ENCODE data around the gene PTPRN2. TPM values are rescaled to one million over a fixed set of nuclear protein-coding genes. Genes with fewer than 3 reads are reported as not detected.

Gene PTPRN2
- total and polyA plus RNA-seq, 9 of the 15 experiments (the other 6 are each of a cell fraction or from before 2014, with no cell fraction given) = not detected

DNA sequence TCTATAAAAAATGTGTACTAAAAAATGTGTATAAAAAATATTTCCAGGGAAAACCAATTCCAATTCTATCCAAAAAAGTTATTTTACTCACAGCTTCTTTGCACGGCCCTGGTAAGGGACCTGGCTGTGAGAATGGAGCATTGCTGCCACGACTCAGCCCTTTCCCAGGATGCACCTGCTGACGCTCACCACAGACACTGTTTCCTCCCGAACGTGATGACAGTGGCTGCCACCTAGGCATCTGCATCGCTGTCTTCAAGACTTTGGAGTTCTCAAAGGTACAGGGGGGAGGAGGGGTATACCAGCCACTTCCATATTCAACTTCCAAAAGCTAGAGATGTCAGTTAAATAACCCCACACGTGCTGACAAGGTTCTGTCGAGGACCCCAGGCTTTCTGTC lies 23.9 kb upstream of the PTPRN2 start:
- DNase-seq (ENCODE audit: extremely low read depth in 1 of 4, low spot score in 3 of 4) (no peak), FAIRE-seq (no peak)
- POLR2A ChIA-PET = no interaction called here

More for the DNA sequence above, 23.9 kb upstream of the PTPRN2 start:
- Histone ChIP-seq H3K27ac (ENCODE audit: extremely low read depth, low read depth, low read length) (no peak overlapping the region), H3K4me1 (replicated peaks in 1 of 2; ENCODE audit: control insufficient read depth in 2 of 2, insufficient read depth in 2 of 2, low read length in 2 of 2) (no peaks in the 10 kb centered on the region), H3K4me3 (no peak overlapping the region), H2AFZ (ENCODE audit: low read depth, low read length) (no peak overlapping the region), H3K4me2 (ENCODE audit: insufficient read depth, low read length) (no peak overlapping the region), H3K9me1 (ENCODE audit: control insufficient read depth, insufficient read depth, low read length) (no peaks in the 10 kb centered on the region), H3K79me2 (ENCODE audit: control insufficient read depth, insufficient read depth, low read length) (no peaks in the 10 kb centered on the region), H4K20me1 (replicated peaks; ENCODE audit: control insufficient read depth, insufficient read depth, low read length) (no peaks in the 10 kb centered on the region), H3K9ac (ENCODE audit: insufficient read depth in 1 of 2, low read depth in 2 of 2, low read length in 2 of 2) (no peak overlapping the region), H3K27me3 (ENCODE audit: control insufficient read depth in 2 of 2, insufficient read depth in 2 of 2, low read length in 2 of 2) (no peaks in the 10 kb centered on the region), H3K36me3 (ENCODE audit: control insufficient read depth, insufficient read depth, low read length) (peaks cover 72% of the 10 kb centered on the region; the same call in 2 of the 3 replicates), H3K9me3 (replicated peaks; ENCODE audit: control insufficient read depth, insufficient read depth, low read depth, low read length) (no peaks in the 10 kb centered on the region)
- CTCF ChIA-PET (ENCODE audit: low intra/inter-chr PET ratio) = no interaction called here
- TF ChIP-seq EZH2 (IDR thresholded peaks at IDR 0.05; ENCODE audit: borderline replicate concordance, low read depth, low read length) = no peak
- no peak for TF ChIP-seq ZNF79 (CRISPR knock-in tag; IDR thresholded peaks at IDR 0.05; ENCODE audit: low read depth)
- no peak for TF ChIP-seq HDAC6 (IDR thresholded peaks at IDR 0.05; ENCODE audit: low read depth, low read length)
- TF ChIP-seq ZNF431 (CRISPR knock-in tag; IDR thresholded peaks at IDR 0.05) = no peak
- no peak for TF ChIP-seq ZNF184 (CRISPR knock-in tag; IDR thresholded peaks at IDR 0.05)
- TF ChIP-seq SOX6 (IDR thresholded peaks at IDR 0.05) = no peak
- no peak for TF ChIP-seq SMAD2 (IDR thresholded peaks at IDR 0.05; ENCODE audit: low read depth, low read length)
- TF ChIP-seq CAMTA2 (CRISPR knock-in tag; conservative IDR thresholded peaks at IDR 0.05) = no peak
- TF ChIP-seq, protein P1, sequence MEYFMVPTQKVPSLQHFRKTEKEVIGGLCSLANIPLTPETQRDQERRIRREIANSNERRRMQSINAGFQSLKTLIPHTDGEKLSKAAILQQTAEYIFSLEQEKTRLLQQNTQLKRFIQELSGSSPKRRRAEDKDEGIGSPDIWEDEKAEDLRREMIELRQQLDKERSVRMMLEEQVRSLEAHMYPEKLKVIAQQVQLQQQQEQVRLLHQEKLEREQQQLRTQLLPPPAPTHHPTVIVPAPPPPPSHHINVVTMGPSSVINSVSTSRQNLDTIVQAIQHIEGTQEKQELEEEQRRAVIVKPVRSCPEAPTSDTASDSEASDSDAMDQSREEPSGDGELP (CRISPR knock-in tag; IDR thresholded peaks at IDR 0.05; ENCODE audit: borderline replicate concordance) = no peak
- no peak for TF ChIP-seq ZNF282 (CRISPR knock-in tag; IDR thresholded peaks at IDR 0.05)
- TF ChIP-seq HCFC1 (IDR thresholded peaks at IDR 0.05; ENCODE audit: low read depth, low read length) = no peak
- BruUV-seq (replicated peaks) = no TSS peak
- in situ Hi-C loops (cut with MboI) (no loop called here), intact Hi-C loops (cut with micrococcal nuclease) (no loop called here)
- WGBS (ENCODE audit: insufficient coverage, low coverage, missing lambda C conversion rate) = 88% methylated on average over 8 of the region's 8 CpGs
- ATAC-seq = no peak
